Cerebellar nuclear complex (tissue), 1 donor: ENCODE data around the gene APOL1.
A peak's percentile ranks its signal among the peaks of the same experiment; 100 is the strongest.
"Not testable (repeated sequence)": the region's sequence is repeated elsewhere in the genome, so short reads cannot be mapped to it uniquely, and the experiment has no call there.

Experiments used
- DNase-seq, 2 experiments: peaks; one replicate each; lab custom pipeline; 2025; lab: John Stamatoyannopoulos, UW

The APOL1 gene

DNA sequence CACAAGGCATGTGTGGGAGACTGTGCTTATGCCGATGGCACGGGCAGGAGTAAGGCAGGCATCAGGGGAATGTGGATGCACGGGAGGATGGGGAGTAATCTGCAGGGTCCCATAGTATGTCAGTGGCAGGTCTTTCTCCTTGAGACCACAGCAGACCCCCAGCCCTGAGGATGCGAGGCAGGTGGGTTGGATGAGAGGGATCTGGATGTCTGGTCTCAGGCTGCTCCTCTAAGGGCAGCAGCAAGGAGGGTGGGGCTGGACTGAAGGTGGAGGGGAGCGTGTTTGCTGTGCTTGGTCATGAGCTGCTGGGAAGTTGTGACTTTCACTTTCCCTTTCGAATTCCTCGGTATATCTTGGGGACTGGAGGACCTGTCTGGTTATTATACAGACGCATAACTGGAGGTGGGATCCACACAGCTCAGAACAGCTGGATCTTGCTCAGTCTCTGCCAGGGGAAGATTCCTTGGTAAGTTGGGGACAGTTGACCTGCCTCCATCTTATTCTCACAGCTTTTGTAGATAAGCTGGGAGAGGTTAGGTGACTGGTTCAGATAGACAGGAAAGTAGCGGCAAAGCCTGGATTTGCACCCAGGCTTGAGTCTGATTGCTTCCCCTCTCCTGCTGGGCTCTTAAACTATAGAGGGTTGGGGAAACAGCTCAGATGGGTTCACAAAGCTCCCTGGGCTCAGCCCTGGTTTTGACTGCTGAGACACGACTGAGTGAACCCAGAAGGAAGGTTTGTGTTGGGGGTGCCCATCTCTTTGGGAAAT, at the start of gene APOL1:
Gene APOL1 (plus strand): TSS at position 380 of the 769 bp plus-strand sequence. CDS start 1,823 bp downstream, outside the sequence.
- DNase-seq = no peak

DNA sequence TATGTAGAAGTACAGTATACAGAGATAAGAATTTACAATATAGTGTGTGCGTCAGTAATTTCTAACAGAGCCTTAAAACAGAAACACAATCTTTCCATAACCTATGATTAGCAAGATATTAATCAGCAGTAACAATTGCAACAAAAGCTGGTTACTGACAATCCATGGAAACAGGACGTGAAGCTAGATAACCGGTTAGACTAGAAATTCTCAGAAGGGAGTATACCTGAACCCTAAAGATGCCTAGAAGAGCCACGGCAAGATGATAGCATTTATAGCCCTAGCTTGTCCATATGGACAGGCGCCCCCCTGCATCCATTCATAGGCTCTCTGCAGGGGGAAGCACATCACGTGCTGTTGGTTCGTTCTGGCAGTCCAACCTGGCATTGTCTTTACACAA, 49.5 kb upstream of the APOL1 start:
- not testable (repeated sequence) for DNase-seq

- no peak for DNase-seq
These were observed 48.8 kb upstream of the APOL1 start for GRCh38 chr22:36204001-36204631.

DNA sequence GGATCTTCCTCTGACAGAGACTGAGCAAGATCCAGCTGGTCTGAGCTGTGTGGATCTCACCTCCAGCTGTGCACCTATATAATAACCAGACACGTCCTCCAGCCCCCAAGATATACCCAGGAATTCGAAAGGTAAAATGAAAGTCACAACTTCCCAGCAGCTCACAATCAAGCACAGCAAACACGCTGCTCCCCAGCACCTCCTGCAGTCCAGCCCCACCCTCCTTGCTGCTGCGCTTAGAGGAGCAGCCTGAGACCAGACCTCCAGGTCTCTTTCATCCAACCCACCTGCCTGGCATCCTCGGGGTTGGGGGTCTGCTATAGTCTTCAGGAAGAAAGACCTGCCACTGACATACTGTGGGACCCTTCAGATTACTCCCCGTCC, 48.3 kb upstream of the APOL1 start:
- no peak for DNase-seq

GRCh38 chr22:36205573-36205972, 47.4 kb upstream of the APOL1 start:
- not testable (repeated sequence) for DNase-seq

DNA sequence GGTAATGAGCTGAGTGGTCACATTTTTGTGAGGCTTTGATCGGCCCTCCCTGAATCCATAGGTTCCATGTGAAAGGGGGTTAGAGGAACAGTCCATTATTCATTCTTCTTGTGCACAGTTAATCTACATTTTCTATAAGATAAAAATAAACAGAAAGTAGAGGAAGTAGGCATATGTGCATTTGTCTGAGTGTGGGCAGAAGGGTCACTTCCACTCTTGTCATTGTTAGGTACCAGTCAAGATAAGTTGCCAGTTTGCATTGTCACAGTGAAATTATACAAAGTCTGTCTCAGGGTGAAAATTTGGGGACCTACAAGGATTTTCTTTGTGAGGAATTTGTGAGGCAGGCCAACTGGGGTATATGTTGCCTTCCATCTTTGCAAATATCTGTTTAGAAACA, 46.7 kb upstream of the APOL1 start:
- DNase-seq = no peak

DNA sequence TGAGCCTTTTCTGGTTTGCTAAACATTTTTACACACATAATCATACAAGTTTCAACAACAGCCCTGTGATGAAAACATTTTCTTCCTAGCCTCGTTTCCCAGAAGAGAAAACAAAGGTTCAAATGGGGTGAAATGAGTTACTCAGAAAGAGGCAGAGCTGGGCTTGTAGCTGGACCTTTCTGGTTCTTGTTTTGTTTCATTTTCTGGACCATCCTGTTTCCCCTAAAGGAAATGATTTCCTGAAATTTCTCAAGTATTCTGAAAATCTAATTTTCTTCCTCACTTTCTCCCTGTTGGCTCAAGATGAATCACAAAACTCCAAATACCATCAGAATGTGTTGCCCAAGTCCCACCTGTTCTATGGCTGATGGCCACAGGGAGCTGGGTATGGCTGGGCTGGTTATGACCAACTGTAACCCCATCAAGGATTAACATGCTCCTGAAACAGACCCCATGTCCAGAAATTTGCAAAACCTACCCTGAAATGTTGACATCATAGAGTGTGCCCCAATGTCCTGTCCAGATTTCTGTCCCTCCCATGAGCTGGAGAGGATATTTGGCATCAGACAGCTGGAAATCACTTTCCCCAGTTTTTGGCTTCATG, 44.7 kb upstream of the APOL1 start:
- no peak for DNase-seq

GRCh38 chr22:36208914-36209313, 44.0 kb upstream of the APOL1 start:
- DNase-seq = no peak

DNA sequence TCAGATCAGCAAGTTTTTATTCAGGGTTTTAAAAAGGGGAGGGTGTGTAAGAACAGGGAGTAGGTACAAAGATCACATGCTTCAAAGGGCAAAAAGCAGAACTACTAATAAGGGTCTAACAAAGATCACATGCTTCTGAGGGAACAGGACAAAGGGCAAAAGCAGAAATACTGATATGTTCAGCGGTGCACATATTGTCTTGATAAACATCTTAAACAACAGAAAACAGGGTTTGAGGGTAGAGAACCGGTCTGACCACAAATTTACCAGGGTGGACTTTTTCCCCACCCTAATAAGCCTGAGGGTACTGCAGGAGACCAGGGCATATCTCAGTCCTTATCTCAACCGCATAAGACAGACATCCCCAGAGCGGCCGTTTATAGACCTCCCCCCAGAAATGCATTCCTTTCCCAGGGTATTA, 43.4 kb upstream of the APOL1 start:
- not testable (repeated sequence) for DNase-seq

GRCh38 chr22:36210224-36210623, 42.7 kb upstream of the APOL1 start:
- DNase-seq = no peak

- no peak for DNase-seq
These were observed 41.6 kb upstream of the APOL1 start for GRCh38 chr22:36211237-36211861.

DNA sequence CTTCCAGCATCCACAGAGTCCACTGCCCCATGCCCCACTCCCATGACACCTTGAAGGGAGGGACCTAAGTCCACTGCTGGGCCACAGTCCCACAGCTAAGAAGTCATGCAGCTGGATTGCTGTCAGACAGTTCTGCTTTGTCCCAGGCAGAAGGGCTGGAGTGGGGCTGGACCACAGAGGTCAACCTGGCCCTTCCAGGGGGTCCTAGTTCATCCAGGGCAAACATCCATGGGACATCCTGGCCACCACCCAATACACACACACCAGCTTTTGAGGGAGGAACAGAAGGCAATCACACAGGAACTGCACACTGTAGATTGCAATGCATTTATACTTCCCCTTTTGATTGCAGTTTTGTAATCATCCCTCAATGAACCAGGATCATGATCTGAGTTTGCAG, 40.0 kb upstream of the APOL1 start:
- no peak for DNase-seq

DNA sequence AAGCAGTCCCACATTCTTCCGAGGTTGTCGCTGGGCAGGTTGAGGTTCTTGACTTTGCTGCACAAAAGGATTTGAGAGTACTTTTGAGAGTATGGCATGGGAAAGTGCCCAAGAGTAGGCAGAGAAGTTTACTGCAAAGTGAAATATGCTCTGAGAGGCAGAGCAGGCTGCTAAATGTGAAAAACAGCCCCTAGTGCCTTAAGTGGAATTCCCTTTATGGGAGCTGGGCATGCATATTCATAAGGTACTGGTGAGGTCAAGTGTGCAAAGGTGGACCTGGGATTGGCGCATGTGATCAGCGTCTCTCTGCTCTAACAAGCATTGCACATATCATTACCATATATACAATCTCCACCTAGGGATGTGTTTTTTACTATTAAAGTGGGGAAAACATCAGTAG, 39.3 kb upstream of the APOL1 start:
- DNase-seq = no peak

- peak in 1 of 2 experiments; percentile 70 for DNase-seq
These were observed 37.0 kb upstream of the APOL1 start for GRCh38 chr22:36215981-36216380.

DNA sequence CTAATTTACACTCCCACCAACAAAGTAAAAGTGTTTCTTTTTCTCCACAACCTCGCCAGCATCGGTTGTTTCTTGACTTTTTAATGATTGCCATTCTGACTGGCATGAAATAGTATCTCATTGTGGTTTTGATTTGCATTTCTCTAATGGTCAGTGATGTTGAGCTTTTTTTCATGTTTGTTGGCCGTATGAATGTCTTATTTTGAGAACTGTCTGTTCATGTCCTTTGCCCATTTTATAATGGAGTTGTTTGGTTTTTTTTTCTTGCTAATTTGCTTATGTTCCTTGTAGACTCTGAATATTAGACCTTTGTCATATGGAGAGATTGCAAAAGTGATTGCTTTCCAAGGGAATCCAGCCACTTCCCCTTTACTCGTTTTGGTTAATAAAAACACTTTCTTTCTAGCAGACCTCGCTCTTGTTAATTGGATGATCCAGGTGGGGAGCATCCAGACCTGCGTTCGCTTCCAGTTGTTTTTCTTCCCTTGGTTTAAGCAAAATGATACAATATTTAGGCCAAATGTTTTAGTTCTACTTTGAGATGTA, 34.2 kb upstream of the APOL1 start:
- no peak for DNase-seq

DNA sequence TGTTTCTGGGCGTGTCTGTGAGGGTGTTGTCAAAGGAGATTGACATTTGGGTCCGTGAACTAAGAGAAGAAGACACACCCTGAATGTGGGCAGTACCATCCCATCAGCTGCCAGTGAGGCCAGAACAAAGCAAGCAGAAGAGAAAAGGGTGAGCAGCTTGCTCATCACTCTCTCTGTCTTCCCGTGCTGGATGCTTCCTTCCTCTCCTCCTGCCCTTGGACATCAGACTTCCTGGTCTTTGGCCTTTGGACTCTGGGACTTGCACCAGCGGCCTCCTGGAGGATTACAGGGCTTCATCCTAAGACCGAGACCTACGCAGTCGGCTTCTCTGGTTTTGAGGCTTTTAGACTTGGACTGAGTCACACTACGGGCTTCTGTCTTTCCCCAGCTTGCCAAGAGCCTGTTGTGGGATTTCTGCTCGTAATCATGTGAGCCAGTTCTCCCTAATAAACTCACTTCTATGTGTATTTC, 32.4 kb upstream of the APOL1 start:
- no peak for DNase-seq

- DNase-seq = no peak
These were observed 30.9 kb upstream of the APOL1 start for GRCh38 chr22:36221799-36222751.

DNA sequence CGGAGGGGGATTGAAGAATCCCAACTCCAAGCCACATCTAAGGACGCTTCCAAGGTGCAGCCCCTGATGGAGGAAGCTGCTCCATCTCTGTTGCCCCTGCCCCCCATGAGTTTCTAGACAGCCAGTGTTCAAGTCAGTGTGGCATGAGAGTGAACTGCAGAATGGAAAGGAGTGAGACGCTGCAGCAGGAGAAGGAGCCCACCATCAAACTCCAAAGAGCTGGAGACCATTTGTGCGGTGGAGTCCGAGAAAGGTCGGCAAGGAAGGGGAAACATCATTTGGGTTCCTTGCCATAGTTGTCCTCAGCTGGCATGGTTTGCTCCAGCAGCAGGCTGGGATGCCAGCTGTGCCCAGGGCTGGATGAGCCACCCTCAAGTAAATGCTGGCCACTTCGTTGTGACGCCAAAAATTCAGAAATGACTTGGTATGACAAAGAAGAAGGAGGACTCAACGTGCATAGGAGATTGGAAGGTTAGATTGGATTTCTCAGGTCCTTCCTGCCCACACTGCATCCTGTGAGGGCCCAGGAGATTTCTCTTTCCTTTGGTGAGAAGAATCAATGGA, 30.0 kb upstream of the APOL1 start:
- DNase-seq = no peak

DNA sequence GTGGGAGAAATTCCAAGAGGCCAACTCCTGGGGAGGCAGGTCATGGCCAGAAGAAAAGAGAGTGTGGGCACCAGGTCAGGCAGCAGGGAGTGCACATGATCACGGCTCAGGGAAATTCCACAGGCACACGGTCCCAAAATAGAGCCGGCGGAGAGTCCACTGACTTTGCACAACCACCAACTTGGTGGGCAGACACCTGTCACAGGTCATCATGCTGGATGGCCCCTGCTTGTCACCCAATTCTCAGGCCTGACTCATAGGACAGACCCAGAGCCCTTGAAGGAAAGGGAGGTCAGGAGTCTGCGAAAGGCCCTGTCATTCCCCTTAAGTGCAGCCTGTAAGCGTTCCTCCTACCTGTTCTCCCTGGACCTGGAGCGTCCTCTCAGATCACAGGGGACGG, 29.4 kb upstream of the APOL1 start:
- DNase-seq = no peak

DNA sequence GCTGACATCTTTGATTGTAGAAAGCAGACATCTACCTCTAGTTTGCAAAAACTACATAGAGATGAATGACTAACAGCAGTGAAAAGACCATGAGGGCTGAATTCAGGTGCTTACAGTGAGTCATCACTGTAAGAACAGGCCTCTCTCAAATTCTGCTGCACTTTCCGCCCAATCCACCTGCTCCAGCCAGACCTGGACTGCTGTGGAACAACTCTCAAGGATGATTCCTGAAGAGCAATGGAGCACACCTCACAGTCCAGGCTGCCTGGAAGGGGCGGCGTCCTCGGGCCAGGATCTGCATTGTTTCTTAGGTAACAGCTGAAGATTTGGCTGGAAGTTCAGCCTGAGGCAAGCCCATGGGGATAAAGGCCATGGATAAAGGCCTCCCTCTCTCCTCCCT, 28.7 kb upstream of the APOL1 start:
- no peak for DNase-seq
